Measurements from ENCODE around the gene IL4R.
"Not testable (repeated sequence)": the region's sequence is repeated elsewhere in the genome, so short reads cannot be mapped to it uniquely, and the experiment has no call there.

Gene IL4R

DNA sequence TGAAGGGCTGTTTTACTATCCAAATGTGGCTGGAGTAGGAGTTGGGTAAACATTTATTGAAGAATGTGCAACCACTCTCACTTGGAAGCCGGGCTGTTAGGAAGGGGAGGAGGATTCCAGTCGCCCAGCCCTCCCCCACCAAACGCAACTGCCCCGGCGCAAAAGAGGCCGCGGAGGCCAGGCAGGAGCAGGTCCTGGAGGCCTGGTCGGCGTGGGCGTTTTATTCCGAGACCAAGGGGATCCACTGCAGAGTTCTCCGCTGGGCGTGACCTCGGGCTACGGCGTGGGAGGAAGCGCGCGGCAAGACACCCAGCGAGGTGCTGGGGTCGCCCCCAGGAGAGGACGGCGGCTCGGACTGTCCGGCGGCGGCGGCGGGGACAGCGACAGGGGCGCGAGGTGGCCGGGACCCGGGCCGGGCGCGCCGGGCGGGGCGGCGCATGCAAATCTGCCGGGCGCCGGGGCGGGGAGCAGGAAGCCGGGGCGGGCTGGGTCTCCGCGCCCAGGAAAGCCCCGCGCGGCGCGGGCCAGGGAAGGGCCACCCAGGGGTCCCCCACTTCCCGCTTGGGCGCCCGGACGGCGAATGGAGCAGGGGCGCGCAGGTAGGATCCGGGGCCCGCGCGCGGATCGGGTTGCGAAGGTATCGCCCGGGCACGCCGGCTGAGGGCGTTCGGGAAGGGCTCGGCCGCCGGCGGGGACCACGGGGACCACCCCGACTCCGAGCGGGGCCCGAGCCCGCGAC, at the start of gene IL4R:
TSS of gene IL4R (plus strand) at position 553 of the 739 bp plus-strand sequence. CDS start 26,230 bp downstream, outside the sequence.
- peak; percentile 46 for DNase-seq (ENCODE audit: low spot score)

DNA sequence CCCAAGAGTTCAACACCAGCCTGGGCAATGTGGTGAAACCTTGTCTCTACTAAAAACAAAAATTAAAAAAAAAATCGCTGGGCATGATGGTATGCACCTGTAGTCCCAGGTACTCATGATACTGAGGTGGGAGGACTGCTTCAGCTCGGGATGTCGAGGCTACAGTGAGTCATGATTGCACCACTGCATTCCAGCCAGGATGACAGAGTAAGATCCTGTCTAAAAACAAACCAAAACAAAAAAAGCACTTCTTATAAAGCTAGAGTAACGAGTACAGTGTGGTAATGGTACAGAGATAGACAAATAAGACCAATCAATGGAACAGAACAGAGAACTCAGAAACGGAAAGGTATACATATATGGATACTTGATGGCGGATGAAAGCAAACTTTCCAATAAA, 49.6 kb upstream of the IL4R start:
- peak; percentile 47 for DNase-seq (ENCODE audit: low spot score)

- no peak for DNase-seq (ENCODE audit: low spot score)
These were observed 47.8 kb upstream of the IL4R start for GRCh38 chr16:27265982-27266381.

GRCh38 chr16:27267037-27267677, 46.6 kb upstream of the IL4R start:
- no peak for DNase-seq (ENCODE audit: low spot score)

- DNase-seq (ENCODE audit: low spot score), result peak; percentile 89
These were observed 45.1 kb upstream of the IL4R start, which contains the start of gene NSMCE1 for GRCh38 chr16:27268376-27269299. Gene NSMCE1, minus strand, starts transcription at chr16:27268772. Its CDS starts 11,202 bp downstream, at chr16:27257570.

DNA sequence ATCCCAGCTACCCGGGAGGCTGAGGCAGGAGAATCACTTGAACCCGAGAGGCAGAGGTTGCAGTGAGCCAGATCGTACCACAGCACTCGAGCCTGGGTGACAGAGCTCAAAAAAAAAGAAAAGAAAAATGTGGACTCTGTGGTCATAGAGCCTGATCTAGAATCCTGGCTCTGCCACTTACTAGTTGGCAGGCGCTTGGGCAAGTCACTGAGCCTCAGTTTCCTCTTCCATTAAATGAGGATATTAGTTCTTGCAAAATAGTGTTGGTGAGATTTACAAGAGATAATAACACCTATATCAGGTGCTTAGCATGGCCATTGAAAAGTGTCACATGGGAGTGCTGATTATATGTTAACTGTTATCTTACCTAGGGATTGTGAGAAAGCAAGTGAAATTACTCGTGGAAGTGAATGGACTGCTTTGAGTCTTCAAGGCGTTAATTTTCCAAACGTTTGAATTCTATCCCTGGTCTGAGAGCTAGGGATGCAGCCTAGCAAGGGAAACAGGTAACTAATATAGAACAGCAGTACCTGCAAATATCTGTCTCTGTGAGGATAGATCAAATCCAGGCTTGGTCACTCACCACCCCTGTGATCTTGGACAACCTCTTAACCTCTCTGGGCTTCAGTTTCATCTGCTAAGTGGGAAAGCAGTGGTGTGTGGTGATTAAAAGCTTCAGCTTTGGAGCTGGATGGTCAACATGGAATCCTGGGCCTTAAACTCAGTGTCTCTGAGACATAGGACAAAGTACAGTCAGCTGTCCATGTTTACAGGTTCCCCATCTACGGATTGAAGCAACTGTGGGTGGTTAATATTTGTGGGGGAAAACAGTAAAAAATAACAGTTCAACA, 44.2 kb upstream of the IL4R start:
- no peak for DNase-seq (ENCODE audit: low spot score)

DNA sequence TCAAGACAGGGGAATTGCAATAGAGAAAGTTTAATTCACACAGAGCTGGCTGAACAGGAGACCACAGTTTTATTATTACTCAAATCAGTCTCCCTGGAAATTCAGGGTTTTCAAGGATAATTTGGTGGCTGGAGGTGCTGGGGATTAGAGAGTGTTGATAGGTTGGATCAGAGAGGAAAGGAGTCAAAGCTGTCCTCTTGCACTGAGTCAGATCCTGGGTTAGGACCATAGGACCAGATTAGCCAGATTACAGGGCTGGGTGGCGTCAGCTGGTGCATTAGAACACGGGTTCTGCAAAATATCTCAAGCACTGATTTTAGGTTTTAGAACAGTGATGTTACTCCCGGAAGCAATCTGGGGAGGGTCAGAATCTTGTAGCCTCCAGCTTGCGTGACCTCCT, 43.4 kb upstream of the IL4R start:
- DNase-seq (ENCODE audit: low spot score), result no peak

- DNase-seq (ENCODE audit: low spot score), result no peak
These were observed 41.7 kb upstream of the IL4R start for GRCh38 chr16:27272076-27272475.

DNA sequence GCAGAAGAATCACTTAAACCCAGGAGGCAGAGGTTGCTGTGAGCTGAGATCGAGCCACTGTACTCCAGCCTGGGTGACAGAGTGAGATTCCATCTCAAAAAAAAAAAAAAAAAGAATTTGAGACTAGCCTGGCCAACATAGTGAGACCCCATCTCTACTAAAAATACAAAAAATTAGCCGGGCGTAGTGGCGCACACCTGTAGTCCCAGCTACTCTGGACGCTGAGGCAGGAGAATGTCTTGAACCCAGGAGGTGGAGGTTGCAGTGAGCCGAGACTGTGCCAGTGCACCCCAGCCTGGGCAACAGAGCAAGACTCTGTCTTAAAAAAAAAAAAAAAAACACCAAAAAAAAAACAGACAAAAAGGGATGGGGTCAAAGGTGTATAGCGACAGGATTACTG, 41.1 kb upstream of the IL4R start:
- not testable (repeated sequence) for DNase-seq (ENCODE audit: low spot score)

DNA sequence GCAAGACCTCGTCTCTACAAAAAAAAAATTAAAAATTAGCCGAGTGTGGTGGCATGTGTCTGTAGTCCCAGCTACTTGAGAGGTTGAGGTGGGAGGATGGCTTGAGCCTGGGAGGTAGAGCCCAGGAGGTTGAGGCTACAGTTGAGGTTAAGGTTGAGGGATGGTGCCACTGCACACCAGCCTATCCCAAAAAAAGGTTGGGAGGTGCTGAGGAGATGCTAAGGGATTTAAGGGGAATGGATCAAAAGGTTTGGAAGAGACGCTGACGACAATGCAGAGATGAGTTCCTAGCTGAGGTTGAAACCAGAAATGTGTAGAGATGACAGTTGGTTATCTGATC, 40.5 kb upstream of the IL4R start:
- no peak for DNase-seq (ENCODE audit: low spot score)

DNA sequence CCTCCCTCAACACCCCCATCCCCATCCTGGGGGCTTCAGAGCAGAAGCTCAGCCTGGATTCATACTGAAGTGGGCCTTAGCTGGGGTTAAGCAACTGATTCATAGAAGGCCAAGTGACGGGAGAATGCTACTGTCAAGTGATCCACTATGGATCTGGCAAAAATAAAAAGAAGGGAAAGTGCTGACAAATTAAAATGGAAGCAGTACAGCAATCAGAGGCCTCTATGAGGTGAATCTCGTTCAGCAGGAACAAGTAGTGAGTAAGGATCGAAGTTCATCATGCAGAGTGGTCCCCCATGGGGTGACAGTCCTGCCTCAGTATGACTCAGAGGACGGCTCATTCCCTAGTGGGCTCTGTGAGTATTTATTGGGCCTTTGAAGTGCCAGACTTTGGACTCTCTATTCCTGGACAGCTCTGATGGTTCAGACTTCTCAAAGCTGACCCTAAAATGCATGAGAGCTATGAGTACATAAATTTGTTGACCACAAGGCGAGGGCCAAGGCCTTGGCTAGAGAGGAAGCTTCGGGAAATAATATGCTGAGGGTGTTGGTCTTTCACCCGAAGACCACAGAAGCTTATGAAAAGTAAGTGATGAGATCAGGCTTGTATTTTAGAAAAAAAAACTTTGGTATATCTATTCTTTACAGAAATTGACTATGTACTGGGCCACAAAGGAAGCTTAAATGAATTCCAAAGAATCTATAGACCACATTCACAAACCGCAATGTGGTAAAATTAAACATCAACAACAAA, 39.9 kb upstream of the IL4R start:
- DNase-seq (ENCODE audit: low spot score), result peak; percentile 96

DNA sequence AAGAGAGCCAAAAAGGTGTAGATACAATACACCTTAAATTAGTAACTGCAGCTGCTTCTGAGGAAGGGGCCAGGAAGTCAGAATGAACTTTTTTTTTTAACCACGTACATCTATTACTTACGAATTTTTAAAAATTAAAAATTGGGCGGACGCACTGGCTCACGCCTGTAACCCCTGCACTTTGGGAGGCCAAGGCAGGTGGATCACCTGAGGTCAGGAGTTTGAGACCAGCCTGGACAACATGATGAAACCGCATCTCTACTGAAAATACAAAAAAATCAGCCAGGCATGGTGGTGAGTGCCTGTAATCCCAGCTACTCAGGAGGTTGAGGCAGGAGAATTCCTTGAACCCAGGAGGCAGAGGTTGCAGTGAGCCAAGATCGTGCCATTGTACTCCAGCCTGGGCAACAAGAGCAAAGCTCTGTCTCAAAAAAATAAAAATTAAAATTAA, 39.3 kb upstream of the IL4R start:
- DNase-seq (ENCODE audit: low spot score), result not testable (repeated sequence)

DNA sequence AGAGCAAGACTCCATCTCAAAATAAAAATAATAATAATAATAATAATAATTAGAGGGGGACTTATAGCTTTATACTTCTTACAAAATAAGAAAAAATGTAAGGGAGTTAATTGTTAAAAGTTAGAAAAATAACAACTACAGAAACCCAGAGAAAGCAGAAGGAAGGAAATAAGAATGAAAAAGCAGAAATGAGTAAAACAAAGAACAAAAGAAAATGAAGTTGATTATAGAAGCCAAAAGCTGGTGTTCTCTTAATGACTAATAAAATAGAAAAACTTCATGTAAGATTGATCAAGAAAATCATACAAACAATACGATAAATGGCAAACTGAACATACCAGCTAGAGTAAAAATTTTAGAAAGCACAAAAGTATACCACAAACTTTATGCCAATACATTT, 38.4 kb upstream of the IL4R start:
- DNase-seq (ENCODE audit: low spot score), result no peak

DNA sequence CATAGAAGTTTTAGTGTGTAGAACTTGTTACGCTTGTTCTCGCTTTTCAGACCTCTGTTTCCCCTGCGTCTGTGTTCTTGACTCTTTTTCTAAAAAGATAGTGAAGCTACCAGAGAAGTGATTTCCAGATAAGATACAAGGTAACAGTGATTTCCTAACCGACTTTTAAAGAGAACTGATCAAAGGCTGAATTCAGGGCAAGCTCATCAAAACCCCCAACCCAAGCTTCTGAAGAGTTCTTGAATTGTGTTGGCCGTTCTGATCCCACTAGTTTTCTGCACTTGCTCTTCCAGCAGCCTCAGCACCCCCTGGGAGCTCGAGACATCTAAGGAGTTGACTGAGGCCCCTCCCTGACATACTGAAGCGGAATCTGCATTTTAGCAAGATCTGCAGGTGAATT, 32.5 kb upstream of the IL4R start:
- no peak for DNase-seq (ENCODE audit: low spot score)

DNA sequence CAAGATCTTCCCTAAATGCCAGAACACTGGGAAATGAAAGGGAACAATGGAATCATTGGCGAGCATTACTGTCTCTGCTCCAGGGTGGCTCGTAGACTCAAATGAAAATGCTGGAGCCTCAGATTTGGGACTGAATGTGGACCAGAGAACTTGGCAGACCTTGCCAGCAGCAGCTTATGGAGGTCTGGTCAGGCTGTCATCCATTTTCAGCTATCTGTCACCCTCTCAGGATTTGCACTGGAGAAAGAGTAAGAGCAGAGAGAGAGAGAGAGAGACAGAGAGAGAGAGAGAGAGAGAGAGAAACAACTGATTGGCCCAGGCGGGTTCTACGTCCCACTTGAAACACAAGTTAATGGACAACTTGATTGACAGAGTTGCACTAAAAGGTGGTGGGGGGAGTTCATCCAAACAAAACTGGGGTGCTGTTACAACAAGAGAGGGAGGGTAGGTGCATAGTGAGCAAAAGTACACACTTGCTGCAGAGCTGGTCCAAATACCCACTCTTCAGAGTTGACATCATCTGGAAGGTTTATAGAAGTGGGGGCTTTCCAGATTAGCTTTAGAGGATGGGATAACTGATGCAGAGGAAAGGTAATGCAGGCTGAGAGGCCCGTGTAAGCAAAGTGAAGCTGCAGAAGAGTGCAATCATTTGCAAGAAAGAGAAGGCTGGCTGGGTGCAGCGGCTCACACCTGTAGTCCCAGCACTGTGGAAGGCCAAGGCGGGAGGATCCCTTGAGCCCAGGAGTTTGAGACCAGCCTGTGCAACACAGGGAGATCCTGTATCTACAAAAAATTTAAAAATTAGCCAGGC, 28.7 kb upstream of the IL4R start:
- no peak for DNase-seq (ENCODE audit: low spot score)

DNA sequence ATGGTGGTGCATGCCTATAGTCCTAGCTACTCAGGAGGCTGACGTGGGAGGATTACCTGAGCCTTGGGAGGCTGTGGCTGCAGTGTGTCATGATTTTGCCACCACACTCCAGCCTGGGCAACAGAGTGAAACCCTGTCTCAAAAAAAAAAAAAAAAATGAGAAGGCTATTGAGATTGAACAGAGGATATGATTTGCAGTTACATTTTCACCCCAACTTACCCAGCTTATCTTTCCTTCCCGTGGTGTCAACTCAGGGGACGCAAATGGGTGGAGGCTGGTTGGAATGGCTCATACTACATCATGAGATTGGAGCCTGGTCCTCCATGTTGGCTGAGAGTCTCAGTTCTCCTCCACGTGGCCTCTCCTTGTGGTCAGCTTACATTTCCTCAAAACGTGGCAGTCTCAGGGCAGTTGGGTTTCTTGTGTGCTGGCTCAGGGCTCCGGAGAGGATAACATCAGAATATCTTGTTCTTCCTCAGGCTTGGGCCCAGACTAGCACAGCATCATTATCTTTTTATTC, 28.0 kb upstream of the IL4R start:
- no peak for DNase-seq (ENCODE audit: low spot score)

- DNase-seq (ENCODE audit: low spot score), result no peak
These were observed 27.3 kb upstream of the IL4R start for GRCh38 chr16:27286451-27286850.

DNA sequence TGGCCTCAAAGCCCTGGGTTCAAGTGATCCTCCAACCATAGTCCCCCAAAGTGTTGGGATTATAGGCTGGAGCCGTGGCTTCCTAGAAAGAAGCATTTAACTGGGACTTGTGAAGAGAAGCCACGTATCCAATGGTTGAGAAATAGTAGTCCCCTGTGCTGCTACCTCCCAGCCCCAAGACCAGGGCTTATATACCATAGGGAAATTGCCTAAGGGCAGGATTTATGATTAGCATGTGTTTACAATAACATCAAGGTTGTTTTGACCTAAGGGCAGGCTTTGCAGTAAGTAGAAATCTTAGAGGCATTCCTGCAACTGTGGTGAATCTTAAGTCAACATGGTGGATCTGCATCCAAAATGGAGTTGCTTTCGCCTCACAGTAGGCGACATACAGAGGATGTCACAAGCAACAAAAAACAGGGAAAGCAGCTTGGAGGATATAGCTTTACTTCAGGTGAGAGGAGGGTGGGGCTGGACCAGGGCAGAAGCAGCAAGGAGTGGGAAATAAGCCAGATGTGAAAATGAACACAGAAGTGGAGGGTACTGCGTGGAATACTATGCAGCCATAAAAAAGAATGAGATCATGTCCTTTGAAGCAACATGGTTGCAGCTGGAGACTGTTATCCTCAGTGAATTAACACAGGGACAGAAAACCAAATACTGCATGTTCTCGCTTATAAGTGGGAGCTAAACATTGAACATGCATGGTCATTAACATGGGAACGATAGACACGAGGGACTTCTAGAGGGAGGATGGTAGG, 26.5 kb upstream of the IL4R start:
- DNase-seq (ENCODE audit: low spot score), result no peak

DNA sequence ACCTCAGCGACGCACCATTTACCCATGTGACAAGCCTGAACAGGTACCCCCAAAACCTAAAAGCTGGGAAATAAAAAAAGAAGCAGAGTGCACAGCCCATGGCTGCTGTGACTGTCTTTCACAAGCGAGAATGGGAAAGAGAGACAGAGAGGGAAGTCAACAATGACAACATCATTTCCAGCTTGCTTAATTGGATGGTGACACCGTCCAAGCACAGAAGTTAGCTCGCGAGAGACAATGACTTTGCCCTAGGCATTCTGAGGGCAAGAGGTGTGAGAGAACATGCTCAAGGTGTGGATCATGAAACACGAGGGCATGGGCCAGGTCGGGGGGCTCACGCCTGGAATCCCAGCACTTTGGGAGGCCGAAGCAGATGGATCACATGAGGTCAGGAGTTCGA, 25.9 kb upstream of the IL4R start:
- no peak for DNase-seq (ENCODE audit: low spot score)

Measured in SW480 (cell line).